DOHH2 (cell line): ENCODE measurements around the gene PRPF40A.

ENCODE experiments used
- H3F3A ChIP-seq: fragments of 200-600 bp; sonication (generic), shearing (Covaris generic); 2 replicates; pipeline ENCODE4 v1.6.0; 2016; ENCODE audit warnings: antibody characterized with exemption, mild to moderate bottlenecking; ENCODE audit not compliant: control insufficient read depth, insufficient read depth
- H3K27ac ChIP-seq: fragments of 200-600 bp; sonication (generic); 2 replicates; pipeline ENCODE4 v1.5.1; 2014; ENCODE audit warnings: low read depth, mild to moderate bottlenecking, low read length, moderate library complexity
- H3K27me3 ChIP-seq: fragments of 200-600 bp; sonication (generic); 2 replicates; pipeline ENCODE4 v1.6.1; 2014; ENCODE audit warnings: mild to moderate bottlenecking, low read length, mixed read lengths; ENCODE audit not compliant: control insufficient read depth
- H3K36me3 ChIP-seq: fragments of 200-600 bp; sonication (generic); 2 replicates; pipeline ENCODE4 v1.6.1; 2014; ENCODE audit warnings: mild to moderate bottlenecking, low read length, moderate library complexity, mixed read lengths; ENCODE audit not compliant: control insufficient read depth
- H3K4me1 ChIP-seq: fragments of 200-600 bp; sonication (generic); 2 replicates; pipeline ENCODE4 v1.6.1; 2014; ENCODE audit warnings: mild to moderate bottlenecking, low read length, mixed read lengths; ENCODE audit not compliant: control insufficient read depth
- H3K4me2 ChIP-seq: fragments of 200-600 bp; sonication (generic); 2 replicates; pipeline ENCODE4 v1.6.0; 2014; ENCODE audit warnings: mild to moderate bottlenecking, low read length, moderate library complexity
- H3K4me3 ChIP-seq: fragments of 200-600 bp; sonication (generic); 2 replicates; pipeline ENCODE4 v1.5.1; 2014; ENCODE audit warnings: mild to moderate bottlenecking, low read length, mixed read lengths
- H3K79me2 ChIP-seq: fragments of 200-600 bp; sonication (generic); 2 replicates; pipeline ENCODE4 v1.6.1; 2014; ENCODE audit warnings: mild to moderate bottlenecking, low read length, mixed read lengths; ENCODE audit not compliant: control insufficient read depth
- H3K9me2 ChIP-seq: fragments of 200-600 bp; sonication (generic); replicated peaks from 2 replicates; pipeline ENCODE4 v1.6.1; 2014; ENCODE audit warnings: mild to moderate bottlenecking, low read length, mixed read lengths; ENCODE audit not compliant: control insufficient read depth
- H3K9me3 ChIP-seq: fragments of 200-600 bp; sonication (generic); 2 replicates; pipeline ENCODE4 v1.6.1; 2014; ENCODE audit warnings: antibody characterized with exemption, low read length, mixed read lengths; ENCODE audit not compliant: control insufficient read depth, insufficient read depth
- H4K20me1 ChIP-seq: fragments of 200-600 bp; sonication (generic); 2 replicates; pipeline ENCODE4 v1.6.0; 2014; ENCODE audit warnings: low read depth, mild to moderate bottlenecking, antibody characterized with exemption, low read length, moderate library complexity; ENCODE audit not compliant: control insufficient read depth, insufficient read depth
- CTCF ChIP-seq: fragments of 200-600 bp; sonication (generic); IDR thresholded peaks from one replicate; pipeline ENCODE4 v1.5.1; 2014; ENCODE audit warnings: antibody characterized with exemption, mild to moderate bottlenecking, low read depth, low read length; ENCODE audit not compliant: poor library complexity, severe bottlenecking
- EZH2phosphoT487 ChIP-seq: fragments of 200-600 bp; sonication (generic); IDR thresholded peaks from 2 replicates; pipeline ENCODE4 v1.6.1; 2017; ENCODE audit warnings: borderline replicate concordance, mild to moderate bottlenecking, antibody characterized with exemption, low read length, moderate library complexity, mixed read lengths

Gene PRPF40A

GRCh38 chr2:152635635-152636298 lies 81.5 kb downstream of the PRPF40A start:
- Histone ChIP-seq H3K79me2 (no peaks in the 10 kb centered on the region), H3K4me3 (no peak overlapping the region), H3K36me3 (no peaks in the 10 kb centered on the region), H3F3A (no peaks in the 10 kb centered on the region), H3K4me1 (no peaks in the 10 kb centered on the region), H3K27me3 (0 out of 2 replicates have a peak, but pooled peaks cover 5% of the 10 kb centered on the region), H3K9me2 (no peaks in the 10 kb centered on the region), H3K27ac (no peak overlapping the region), H3K9me3 (no peaks in the 10 kb centered on the region), H4K20me1 (no peaks in the 10 kb centered on the region), H3K4me2 (no peak overlapping the region)
- no peak for TF ChIP-seq EZH2phosphoT487
- TF ChIP-seq CTCF = peak; percentile 93

GRCh38 chr2:152632736-152633135 lies 84.5 kb downstream of the PRPF40A start:
- H3K27ac ChIP-seq = no peak overlapping the region
- TF ChIP-seq CTCF (no peak), EZH2phosphoT487 (no peak)
- H3K9me2 ChIP-seq = no peaks in the 10 kb centered on the region
- no peaks in the 10 kb centered on the region for H3K36me3 ChIP-seq
- H3K4me3 ChIP-seq = no peak overlapping the region
- H3F3A ChIP-seq = no peaks in the 10 kb centered on the region
- no peaks in the 10 kb centered on the region for H3K9me3 ChIP-seq
- H3K4me1 ChIP-seq = no peaks in the 10 kb centered on the region
- no peaks in the 10 kb centered on the region for H3K79me2 ChIP-seq
- H3K27me3 ChIP-seq = peaks cover 7% of the 10 kb centered on the region
- no peaks in the 10 kb centered on the region for H4K20me1 ChIP-seq
- H3K4me2 ChIP-seq = no peak overlapping the region

GRCh38 chr2:152630466-152630865 lies 86.8 kb downstream of the PRPF40A start:
- TF ChIP-seq EZH2phosphoT487 = no peak
- TF ChIP-seq CTCF = no peak

More at GRCh38 chr2:152630466-152630865, 86.8 kb downstream of the PRPF40A start:
- H3K4me1 ChIP-seq = no peaks in the 10 kb centered on the region
- no peaks in the 10 kb centered on the region for H3F3A ChIP-seq
- peaks cover 12% of the 10 kb centered on the region for H3K27me3 ChIP-seq
- no peak overlapping the region for H3K4me3 ChIP-seq
- no peaks in the 10 kb centered on the region for H3K9me3 ChIP-seq
- no peak overlapping the region for H3K4me2 ChIP-seq
- no peaks in the 10 kb centered on the region for H4K20me1 ChIP-seq
- H3K27ac ChIP-seq = no peak overlapping the region
- no peaks in the 10 kb centered on the region for H3K79me2 ChIP-seq
- no peaks in the 10 kb centered on the region for H3K9me2 ChIP-seq
- H3K36me3 ChIP-seq = no peaks in the 10 kb centered on the region
